ENCODE results near the gene DOK5.

Gene DOK5

GRCh38 chr20:54654450-54654849 is 179.1 kb downstream of the DOK5 start:
- no peak overlapping the region for H3K27ac ChIP-seq
- TF ChIP-seq CTCF (conservative IDR thresholded peaks at IDR 0.05; ENCODE audit: low read depth) = no peak
- ChIA-PET POLR2A (ENCODE audit: low non-redundant PET) (no interaction called here), CTCF (no interaction called here)
- DNase-seq (ENCODE audit: low spot score) = no peak

- H3K27ac ChIP-seq = no peak overlapping the region
- CTCF ChIA-PET = interaction anchor here (0.5 to 0.7 kb wide), 3 partner anchors 284 to 1545 kb away, joined by 3 to 6 read pairs (median 3); no protein-coding TSS in a partner anchor
- POLR2A ChIA-PET (ENCODE audit: low non-redundant PET) = no interaction called here
- DNase-seq (ENCODE audit: low spot score) = no peak
- TF ChIP-seq CTCF (conservative IDR thresholded peaks at IDR 0.05; ENCODE audit: low read depth) = no peak
Measured at GRCh38 chr20:54657268-54657826, 182.0 kb downstream of the DOK5 start.

- POLR2A ChIA-PET (ENCODE audit: low non-redundant PET) = no interaction called here
- DNase-seq (ENCODE audit: low spot score) = no peak
- no peak overlapping the region for H3K27ac ChIP-seq
- CTCF ChIA-PET = interaction anchor here (0.6 to 0.7 kb wide), 3 partner anchors 10 to 576 kb away, joined by 3 read pairs; no protein-coding TSS in a partner anchor
- TF ChIP-seq CTCF (conservative IDR thresholded peaks at IDR 0.05; ENCODE audit: low read depth) = no peak
Measured at GRCh38 chr20:54658525-54658924, 183.1 kb downstream of the DOK5 start.

GRCh38 chr20:54661265-54661664 is 185.9 kb downstream of the DOK5 start:
- CTCF ChIA-PET = interaction anchor here (0.6 kb wide), 2 partner anchors 19 to 111 kb away, joined by 3 read pairs; no protein-coding TSS in a partner anchor
- H3K27ac ChIP-seq = no peak overlapping the region
- POLR2A ChIA-PET (ENCODE audit: low non-redundant PET) = no interaction called here
- no peak for DNase-seq (ENCODE audit: low spot score)
- no peak for TF ChIP-seq CTCF (conservative IDR thresholded peaks at IDR 0.05; ENCODE audit: low read depth)

- DNase-seq (ENCODE audit: low spot score) = no peak
- no peak for TF ChIP-seq CTCF (conservative IDR thresholded peaks at IDR 0.05; ENCODE audit: low read depth)
- POLR2A ChIA-PET (ENCODE audit: low non-redundant PET) = no interaction called here
- no peak overlapping the region for H3K27ac ChIP-seq
- CTCF ChIA-PET = interaction anchor here (0.6 to 0.7 kb wide), 3 partner anchors 18 to 270 kb away, joined by 3 read pairs; no protein-coding TSS in a partner anchor
Measured at GRCh38 chr20:54661880-54662465, 186.6 kb downstream of the DOK5 start.

GRCh38 chr20:54665812-54666211 is 190.4 kb downstream of the DOK5 start:
- no peak for DNase-seq (ENCODE audit: low spot score)
- CTCF ChIA-PET = interaction anchor here (0.5 to 0.6 kb wide), 2 partner anchors 475 to 522 kb away, joined by 3 read pairs; no protein-coding TSS in a partner anchor
- POLR2A ChIA-PET (ENCODE audit: low non-redundant PET) = no interaction called here

More at GRCh38 chr20:54665812-54666211, 190.4 kb downstream of the DOK5 start:
- no peak overlapping the region for H3K27ac ChIP-seq
- TF ChIP-seq CTCF (conservative IDR thresholded peaks at IDR 0.05; ENCODE audit: low read depth) = no peak
